ENCODE measurements around the gene STK10.

STK10 gene

DNA sequence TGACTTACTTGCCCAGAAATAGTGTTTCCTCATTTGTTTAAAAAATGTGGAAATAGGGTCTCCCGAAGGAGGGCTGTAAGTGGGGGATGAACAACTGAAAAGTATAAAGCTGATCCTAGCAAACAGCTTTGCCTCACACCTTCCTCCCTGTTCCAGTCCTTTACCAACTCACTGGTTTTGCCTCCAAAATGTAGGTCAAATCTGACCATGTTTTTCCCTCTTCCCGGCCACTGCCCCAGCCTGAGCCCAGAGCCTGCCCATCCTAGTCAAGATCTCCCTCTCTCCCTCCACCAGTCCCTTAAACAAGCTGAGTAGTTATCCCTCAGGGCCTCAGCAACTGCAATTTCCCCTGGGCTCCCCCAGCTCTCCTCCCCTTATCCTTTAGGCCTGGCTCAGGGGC is 99.2 kb downstream of the STK10 start:
- Histone ChIP-seq H3K9ac (ENCODE audit: low read length) (no peak overlapping the region), H3K27me3 (ENCODE audit: low read depth, low read length) (no peaks in the 10 kb centered on the region), H3K4me2 (ENCODE audit: low read length) (no peak overlapping the region), H4K20me1 (ENCODE audit: insufficient read depth, low read length) (0 out of 2 replicates have a peak, but pooled peaks cover 3% of the 10 kb centered on the region), H2AFZ (ENCODE audit: low read depth, low read length) (no peak overlapping the region), H3K9me3 (ENCODE audit: insufficient read depth, low read length) (no peaks in the 10 kb centered on the region), H3K4me1 (ENCODE audit: low read length) (no peaks in the 10 kb centered on the region), H3K79me2 (ENCODE audit: low read length) (no peaks in the 10 kb centered on the region), H3K36me3 (replicated peaks; ENCODE audit: low read depth, low read length) (peaks cover 37% of the 10 kb centered on the region), H3K27ac (ENCODE audit: low read length) (no peak overlapping the region), H3K4me3 (ENCODE audit: low read length) (no peak overlapping the region)
- TF ChIP-seq CTCF (IDR thresholded peaks at IDR 0.05; ENCODE audit: low read depth, low read length), result no peak
- TF ChIP-seq EZH2phosphoT487 (IDR thresholded peaks at IDR 0.05; ENCODE audit: low read depth), result no peak

DNA sequence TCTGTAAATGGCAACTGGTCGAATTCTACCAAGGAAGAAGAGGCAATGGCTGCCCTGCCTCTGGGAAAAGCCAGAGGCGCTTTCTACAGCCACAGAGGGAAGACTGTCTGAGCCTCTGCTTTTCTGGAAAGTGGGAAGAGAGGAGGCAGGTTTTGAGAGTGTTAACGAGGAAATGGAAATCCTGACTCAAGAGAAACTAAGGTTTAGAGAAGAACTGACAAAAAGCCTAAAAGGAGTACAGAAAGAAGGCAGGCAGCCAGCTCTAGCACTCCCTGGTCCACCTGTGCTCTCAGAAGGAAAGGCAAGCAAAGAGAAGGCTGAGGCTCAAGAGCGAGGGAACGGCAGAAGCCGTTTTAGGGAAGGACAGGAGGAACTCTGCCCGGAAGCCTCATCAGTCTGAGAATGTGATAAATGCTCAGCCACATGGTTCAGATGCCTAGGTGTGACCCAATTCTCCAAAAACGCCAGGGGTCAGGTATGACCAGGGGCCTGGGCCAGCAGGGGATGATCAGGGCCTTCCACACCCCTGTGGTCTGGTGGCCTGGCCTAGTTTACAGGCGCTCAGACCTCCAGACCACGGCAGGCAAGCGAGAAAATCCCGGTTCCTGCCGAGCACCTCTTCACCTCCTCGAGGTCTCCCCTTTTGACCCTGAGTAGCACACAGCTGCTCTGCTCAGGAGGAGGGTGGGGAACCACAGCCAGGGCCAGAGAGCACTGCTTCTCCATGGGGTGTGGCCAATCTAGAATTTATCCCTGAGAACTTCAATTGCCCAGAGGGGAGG is 101.6 kb downstream of the STK10 start:
- no peaks in the 10 kb centered on the region for H3K79me2 ChIP-seq (ENCODE audit: low read length)
- no peak overlapping the region for H2AFZ ChIP-seq (ENCODE audit: low read depth, low read length)
- no peak overlapping the region for H3K4me2 ChIP-seq (ENCODE audit: low read length)
- peaks cover 36% of the 10 kb centered on the region for H3K36me3 ChIP-seq (replicated peaks; ENCODE audit: low read depth, low read length)
- H4K20me1 ChIP-seq (ENCODE audit: insufficient read depth, low read length), result 0 out of 2 replicates have a peak, but pooled peaks cover 3% of the 10 kb centered on the region
- TF ChIP-seq CTCF (IDR thresholded peaks at IDR 0.05; ENCODE audit: low read depth, low read length) (no peak), EZH2phosphoT487 (IDR thresholded peaks at IDR 0.05; ENCODE audit: low read depth) (no peak)
- H3K4me3 ChIP-seq (ENCODE audit: low read length), result no peak overlapping the region
- no peaks in the 10 kb centered on the region for H3K9me3 ChIP-seq (ENCODE audit: insufficient read depth, low read length)
- H3K9ac ChIP-seq (ENCODE audit: low read length), result no peak overlapping the region
- no peaks in the 10 kb centered on the region for H3K27me3 ChIP-seq (ENCODE audit: low read depth, low read length)
- no peaks in the 10 kb centered on the region for H3K4me1 ChIP-seq (ENCODE audit: low read length)
- H3K27ac ChIP-seq (ENCODE audit: low read length), result no peak overlapping the region

GRCh38 chr5:172085738-172086137 is 102.3 kb downstream of the STK10 start:
- H4K20me1 ChIP-seq (ENCODE audit: insufficient read depth, low read length), result 0 out of 2 replicates have a peak, but pooled peaks cover 3% of the 10 kb centered on the region
- TF ChIP-seq CTCF (IDR thresholded peaks at IDR 0.05; ENCODE audit: low read depth, low read length), result no peak
- no peak for TF ChIP-seq EZH2phosphoT487 (IDR thresholded peaks at IDR 0.05; ENCODE audit: low read depth)

DNA sequence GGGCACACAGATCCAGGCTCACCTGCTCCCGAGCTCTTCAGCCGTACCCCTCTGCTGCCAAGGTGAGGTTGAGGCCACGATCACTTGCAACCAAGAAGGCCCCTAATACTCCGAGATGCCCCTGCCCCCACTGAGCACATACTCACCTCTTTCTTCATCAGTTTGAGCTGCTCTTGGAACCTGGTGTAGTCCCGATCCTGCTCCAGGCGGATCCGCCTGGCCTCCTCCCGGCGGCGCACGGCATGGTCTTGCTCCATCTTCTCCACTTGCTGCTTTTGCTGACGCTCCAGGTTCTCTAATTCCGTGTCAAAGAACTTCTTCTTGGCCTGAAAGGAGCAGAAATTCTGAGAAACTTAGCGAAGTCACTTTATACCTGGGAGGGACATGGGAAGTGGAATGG is 105.8 kb downstream of the STK10 start:
- H2AFZ ChIP-seq (ENCODE audit: low read depth, low read length), result no peak overlapping the region
- no peaks in the 10 kb centered on the region for H3K79me2 ChIP-seq (ENCODE audit: low read length)
- TF ChIP-seq CTCF (IDR thresholded peaks at IDR 0.05; ENCODE audit: low read depth, low read length), result no peak
- no peak for TF ChIP-seq EZH2phosphoT487 (IDR thresholded peaks at IDR 0.05; ENCODE audit: low read depth)
- no peak overlapping the region for H3K4me3 ChIP-seq (ENCODE audit: low read length)
- no peaks in the 10 kb centered on the region for H3K27me3 ChIP-seq (ENCODE audit: low read depth, low read length)
- H3K4me1 ChIP-seq (ENCODE audit: low read length), result no peaks in the 10 kb centered on the region
- no peaks in the 10 kb centered on the region for H4K20me1 ChIP-seq (ENCODE audit: insufficient read depth, low read length)
- peaks cover 34% of the 10 kb centered on the region for H3K36me3 ChIP-seq (replicated peaks; ENCODE audit: low read depth, low read length)
- H3K4me2 ChIP-seq (ENCODE audit: low read length), result no peak overlapping the region
- no peak overlapping the region for H3K27ac ChIP-seq (ENCODE audit: low read length)
- H3K9ac ChIP-seq (ENCODE audit: low read length), result no peak overlapping the region
- no peaks in the 10 kb centered on the region for H3K9me3 ChIP-seq (ENCODE audit: insufficient read depth, low read length)

More at GRCh38 chr5:172085738-172086137, 102.3 kb downstream of the STK10 start:
- Histone ChIP-seq H3K4me2 (ENCODE audit: low read length) (no peak overlapping the region), H3K4me1 (ENCODE audit: low read length) (no peaks in the 10 kb centered on the region), H3K79me2 (ENCODE audit: low read length) (no peaks in the 10 kb centered on the region), H3K9ac (ENCODE audit: low read length) (no peak overlapping the region), H3K4me3 (ENCODE audit: low read length) (no peak overlapping the region), H3K36me3 (replicated peaks; ENCODE audit: low read depth, low read length) (peaks cover 31% of the 10 kb centered on the region), H3K9me3 (ENCODE audit: insufficient read depth, low read length) (no peaks in the 10 kb centered on the region), H2AFZ (ENCODE audit: low read depth, low read length) (no peak overlapping the region), H3K27ac (ENCODE audit: low read length) (no peak overlapping the region), H3K27me3 (ENCODE audit: low read depth, low read length) (no peaks in the 10 kb centered on the region)

All from OCI-LY3 (cell line).